Activated CD4-positive, alpha-beta T cell treated with anti-CD3 and anti-CD28 coated beads for 36 hours (primary cell): ENCODE results near the gene MAPKAPK3. TPM values are rescaled to one million over a fixed set of nuclear protein-coding genes. Genes with fewer than 3 reads are reported as not detected.
A peak's percentile ranks its signal among the peaks of the same experiment; 100 is the strongest.
"Not testable (repeated sequence)": the region's sequence is repeated elsewhere in the genome, so short reads cannot be mapped to it uniquely, and the experiment has no call there.

Experiments used
- ATAC-seq: fragments of 200-7000 bp; cut with Tn5 transposase; one replicate; pipeline ENCODE4 v1.10.0; 2021; ENCODE audit warnings: mild to moderate bottlenecking, moderate library complexity
- CTCF ChIA-PET: fragments of 350-600 bp; sonication (Branson Sonifier 250); formaldehyde crosslinking; loops from one replicate; lab custom pipeline; 2021; ENCODE audit warnings: antibody characterized with exemption; lab: Charles Lee
- POLR2A ChIA-PET: fragments of 350-600 bp; sonication (Branson Sonifier 250); formaldehyde crosslinking; loops from one replicate; lab custom pipeline; 2021; ENCODE audit warnings: antibody characterized with exemption, inconsistent platforms; lab: Charles Lee
- DNase-seq: peaks from one replicate; pipeline ENCODE4 v3.0.0-alpha.2; 2020
- H3K27ac Mint-ChIP-seq: one replicate; pipeline ENCODE4 v1.8.0; 2021; ENCODE audit warnings: mixed read lengths
- H3K27me3 Mint-ChIP-seq: one replicate; pipeline ENCODE4 v1.8.0; 2021; ENCODE audit warnings: mixed read lengths
- H3K36me3 Mint-ChIP-seq: one replicate; pipeline ENCODE4 v1.8.0; 2021; ENCODE audit warnings: low read depth, mixed read lengths
- H3K4me1 Mint-ChIP-seq: one replicate; pipeline ENCODE4 v1.8.0; 2021; ENCODE audit warnings: mixed read lengths
- H3K4me3 Mint-ChIP-seq: one replicate; pipeline ENCODE4 v1.8.0; 2021; ENCODE audit warnings: mild to moderate bottlenecking, moderate library complexity, mixed read lengths
- H3K9me3 Mint-ChIP-seq: one replicate; pipeline ENCODE4 v1.8.0; 2021; ENCODE audit warnings: low read depth, mixed read lengths
- intact Hi-C, 2 experiments: fragments of 100-400 bp; cut with DNase I in 1 of 2; cut with micrococcal nuclease in 1 of 2; formaldehyde crosslinking; loops; one replicate each; pipeline versions ENCODE4 v1.14.2 to v1.15.1; 2022 to 2024; cut with DNase I, micrococcal nuclease
- microRNA-seq: library from miRNA; unstranded; fragments of <30 nt; microRNA quantifications from one replicate; pipeline ENCODE4 v1.2.0, GENCODE V29; 2021; ENCODE audit warnings: borderline replicate concordance
- total RNA-seq, 2 experiments: library from RNA; stranded (reverse); gene quantifications; one replicate each; pipeline ENCODE4 v1.2.3, GENCODE V29; 2021

MAPKAPK3 gene
- total RNA-seq, 2 experiments from 2014 or later: 178 to 218 TPM

DNA sequence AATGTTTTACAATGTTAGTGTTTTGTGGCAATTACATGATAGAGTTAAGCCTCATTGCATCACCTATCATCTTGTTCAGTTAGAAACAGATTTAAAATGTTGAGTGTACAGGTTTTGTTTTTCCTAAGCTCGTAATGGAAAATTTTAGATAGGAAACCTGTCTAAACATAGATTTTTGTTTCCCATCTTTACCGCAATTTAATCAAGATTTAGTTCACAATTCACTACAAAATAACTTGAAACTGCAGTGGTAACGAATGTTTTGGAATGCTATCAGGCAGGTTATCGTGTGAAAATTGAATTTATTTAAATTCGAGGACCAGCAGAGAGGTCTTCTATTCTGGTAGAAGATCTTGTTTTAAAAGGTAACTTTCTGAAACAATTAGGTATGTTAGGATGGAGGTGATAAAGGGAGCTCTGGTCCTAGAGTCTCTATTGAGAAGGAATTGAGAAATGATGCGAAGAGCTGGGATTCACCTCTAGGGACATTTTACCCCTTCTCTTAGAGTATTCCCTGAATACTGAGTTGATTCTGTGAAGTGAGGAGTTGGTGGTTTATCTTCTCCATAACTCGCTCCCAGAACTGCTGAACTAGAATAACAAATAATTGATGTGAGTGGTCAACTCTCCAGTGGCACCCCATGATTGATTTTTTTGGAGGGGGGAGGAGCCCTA lies 59.2 kb downstream of the MAPKAPK3 start:
- Mint-ChIP-seq H3K36me3 (no peaks in the 10 kb centered on the region), H3K4me1 (peaks cover 10% of the 10 kb centered on the region), H3K27me3 (peaks cover 44% of the 10 kb centered on the region), H3K4me3 (peak overlapping the region; percentile 37), H3K9me3 (no peaks in the 10 kb centered on the region), H3K27ac (no peak overlapping the region)
- CTCF ChIA-PET: interaction anchor here (0.6 to 3.4 kb wide), 12 partner anchors 9 to 996 kb away, joined by 3 to 24 read pairs (median 4); partner anchors contain the start of gene MAPKAPK3
- no peak for ATAC-seq
- intact Hi-C loops: loop anchor here in 1 of 2 experiments (10.0 kb wide), 1 partner anchor 709 kb away; the partner anchor contains the start of gene MANF
- no peak for DNase-seq
- POLR2A ChIA-PET: no interaction called here

- H3K9me3 Mint-ChIP-seq: no peaks in the 10 kb centered on the region
- intact Hi-C loops: no loop called here
- no peak overlapping the region for H3K27ac Mint-ChIP-seq
- H3K4me3 Mint-ChIP-seq: no peak overlapping the region
- ChIA-PET CTCF (no interaction called here), POLR2A (no interaction called here)
- peaks cover 19% of the 10 kb centered on the region for H3K27me3 Mint-ChIP-seq
- no peaks in the 10 kb centered on the region for H3K4me1 Mint-ChIP-seq
- no peaks in the 10 kb centered on the region for H3K36me3 Mint-ChIP-seq
- DNase-seq (no peak), ATAC-seq (no peak)
These were observed 70.3 kb downstream of the MAPKAPK3 start for GRCh38 chr3:50687127-50687751.

DNA sequence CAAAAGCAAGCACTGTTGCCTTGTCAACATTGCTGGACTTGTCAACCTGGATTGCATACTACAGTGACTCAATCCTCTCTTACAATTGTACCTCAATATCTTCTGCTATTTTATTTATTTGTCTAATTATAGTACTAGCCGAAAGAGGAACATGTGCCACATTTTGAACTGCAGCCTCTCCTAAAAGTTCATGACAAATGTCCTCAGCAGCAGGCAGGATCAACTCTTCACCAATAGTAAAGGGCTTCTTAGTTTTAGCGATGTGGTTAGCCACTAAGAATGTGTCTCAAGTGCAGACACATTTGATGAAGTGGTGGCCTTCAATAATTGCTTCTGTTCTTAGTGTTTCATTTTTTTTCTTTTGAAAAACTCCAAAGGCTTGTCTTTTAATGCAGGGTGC lies 71.0 kb downstream of the MAPKAPK3 start:
- H3K4me1 Mint-ChIP-seq: no peaks in the 10 kb centered on the region
- peaks cover 19% of the 10 kb centered on the region for H3K27me3 Mint-ChIP-seq
- H3K27ac Mint-ChIP-seq: no peak overlapping the region
- no peaks in the 10 kb centered on the region for H3K9me3 Mint-ChIP-seq
- ChIA-PET CTCF (interaction anchor here (0.6 kb wide), 1 partner anchor 21 kb away, joined by 3 read pairs; no protein-coding TSS in a partner anchor), POLR2A (no interaction called here)
- no peak for DNase-seq
- H3K36me3 Mint-ChIP-seq: no peaks in the 10 kb centered on the region
- H3K4me3 Mint-ChIP-seq: no peak overlapping the region
- ATAC-seq: no peak
- intact Hi-C loops: no loop called here

DNA sequence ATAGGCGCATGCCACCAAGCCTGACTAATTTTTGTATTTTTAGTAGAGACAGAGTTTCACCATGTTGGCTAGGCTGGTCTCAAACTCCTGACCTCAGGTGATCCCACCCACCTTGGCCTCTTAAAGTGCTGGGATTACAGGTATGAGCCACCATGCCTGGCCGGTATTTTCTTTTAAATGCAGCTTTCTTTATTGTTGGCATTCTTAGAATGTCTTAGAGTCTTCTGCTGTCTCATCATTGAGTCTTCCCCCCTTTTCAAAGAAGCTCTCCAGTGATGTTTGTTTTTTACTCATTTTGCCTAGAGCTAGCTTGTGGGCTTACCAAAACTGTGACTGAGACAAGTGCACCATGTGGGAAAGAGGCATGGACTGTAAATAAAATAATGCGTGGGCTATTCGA lies 71.7 kb downstream of the MAPKAPK3 start:
- H3K27ac Mint-ChIP-seq, POLR2A ChIA-PET, H3K36me3 Mint-ChIP-seq, intact Hi-C loops, ATAC-seq, H3K4me3 Mint-ChIP-seq, H3K4me1 Mint-ChIP-seq, H3K9me3 Mint-ChIP-seq, DNase-seq: not testable (repeated sequence)
- H3K27me3 Mint-ChIP-seq: peaks cover 16% of the 10 kb centered on the region
- CTCF ChIA-PET: interaction anchor here (0.6 kb wide), 1 partner anchor 35 kb away, joined by 3 read pairs; no protein-coding TSS in a partner anchor

DNA sequence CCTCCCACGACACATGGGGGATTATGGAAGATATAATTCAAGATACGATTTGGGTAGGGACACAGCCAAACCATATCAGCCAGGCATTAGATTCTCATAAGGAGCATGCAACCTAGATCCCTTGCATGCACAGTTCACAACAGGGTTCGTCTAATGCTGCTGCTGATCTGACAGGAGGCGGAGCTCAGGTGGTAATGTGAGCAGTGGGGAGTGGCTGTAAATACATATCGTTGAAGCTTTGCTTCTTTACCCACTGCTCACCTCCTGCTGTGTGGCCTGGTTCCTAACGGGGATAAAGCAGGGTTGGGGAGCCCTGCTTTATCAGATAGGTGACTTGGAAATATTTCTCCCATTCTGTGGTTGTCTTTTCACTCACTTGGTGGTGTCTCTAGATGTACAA lies 72.6 kb downstream of the MAPKAPK3 start:
- intact Hi-C loops: no loop called here
- H3K4me1 Mint-ChIP-seq: no peaks in the 10 kb centered on the region
- H3K9me3 Mint-ChIP-seq: no peaks in the 10 kb centered on the region
- no peaks in the 10 kb centered on the region for H3K36me3 Mint-ChIP-seq
- ATAC-seq (no peak), DNase-seq (no peak)
- peaks cover 13% of the 10 kb centered on the region for H3K27me3 Mint-ChIP-seq
- no peak overlapping the region for H3K27ac Mint-ChIP-seq
- ChIA-PET POLR2A (no interaction called here), CTCF (interaction anchor here (0.6 to 0.8 kb wide), 2 partner anchors 18 to 102 kb away, joined by 4 read pairs; no protein-coding TSS in a partner anchor)
- H3K4me3 Mint-ChIP-seq: no peak overlapping the region

DNA sequence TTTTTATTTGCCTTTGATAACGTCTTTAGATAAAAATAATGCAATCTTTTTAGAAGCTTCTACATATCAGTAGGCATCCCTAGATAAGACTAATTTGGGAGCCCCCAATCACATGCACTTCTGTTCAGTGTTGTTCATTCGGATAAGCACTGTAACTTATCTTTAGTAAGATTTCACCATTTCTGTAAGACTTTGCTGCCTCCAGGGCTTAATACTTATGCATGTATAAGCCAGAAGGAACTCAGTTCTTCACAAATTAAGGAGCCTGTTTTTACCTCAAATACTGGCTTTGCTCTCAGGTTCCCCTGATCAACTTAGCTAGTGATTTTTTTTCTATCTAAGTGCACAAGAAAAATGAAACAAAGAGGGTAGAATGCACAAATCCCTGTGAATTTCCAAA lies 78.1 kb downstream of the MAPKAPK3 start:
- H3K4me1 Mint-ChIP-seq: no peaks in the 10 kb centered on the region
- no peaks in the 10 kb centered on the region for H3K36me3 Mint-ChIP-seq
- peaks cover 10% of the 10 kb centered on the region for H3K9me3 Mint-ChIP-seq
- no peak for ATAC-seq
- no peak for DNase-seq
- ChIA-PET POLR2A (no interaction called here), CTCF (interaction anchor here (0.6 kb wide), 1 partner anchor 1040 kb away, joined by 3 read pairs; no protein-coding TSS in a partner anchor)
- no peak overlapping the region for H3K4me3 Mint-ChIP-seq
- no peak overlapping the region for H3K27ac Mint-ChIP-seq
- intact Hi-C loops: no loop called here
- peaks cover 10% of the 10 kb centered on the region for H3K27me3 Mint-ChIP-seq

DNA sequence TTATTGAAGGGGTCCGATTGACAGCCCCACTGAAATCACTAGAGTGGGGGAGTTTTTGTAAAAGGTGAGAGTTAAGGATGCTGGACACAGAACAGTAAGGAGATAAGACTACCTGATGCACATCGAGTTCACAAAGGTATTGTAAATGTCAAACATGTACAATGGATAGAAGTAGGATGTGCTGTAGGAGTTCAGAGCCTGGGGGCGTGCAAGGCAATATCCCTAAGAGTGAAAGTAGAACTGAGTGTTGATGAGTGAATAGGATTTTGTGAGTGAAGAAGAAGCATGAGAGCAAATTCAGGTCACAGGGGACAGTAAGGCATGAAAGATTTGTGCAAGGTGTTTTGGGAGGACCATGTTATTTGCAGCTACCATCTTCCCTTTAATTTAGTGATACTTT lies 79.3 kb downstream of the MAPKAPK3 start:
- intact Hi-C loops: no loop called here
- peaks cover 7% of the 10 kb centered on the region for H3K27me3 Mint-ChIP-seq
- no peak overlapping the region for H3K4me3 Mint-ChIP-seq
- H3K9me3 Mint-ChIP-seq: peaks cover 10% of the 10 kb centered on the region
- POLR2A ChIA-PET: no interaction called here
- CTCF ChIA-PET: interaction anchor here (1.0 kb wide), 1 partner anchor 20 kb away, joined by 3 read pairs; no protein-coding TSS in a partner anchor
- no peaks in the 10 kb centered on the region for H3K4me1 Mint-ChIP-seq
- no peaks in the 10 kb centered on the region for H3K36me3 Mint-ChIP-seq
- no peak overlapping the region for H3K27ac Mint-ChIP-seq
- DNase-seq: no peak
- no peak for ATAC-seq

GRCh38 chr3:50698269-50698668 lies 81.3 kb downstream of the MAPKAPK3 start:
- ChIA-PET POLR2A (no interaction called here), CTCF (no interaction called here)
- Mint-ChIP-seq H3K4me1 (no peaks in the 10 kb centered on the region), H3K27me3 (peaks cover 4% of the 10 kb centered on the region), H3K4me3 (no peak overlapping the region), H3K36me3 (no peaks in the 10 kb centered on the region), H3K27ac (no peak overlapping the region), H3K9me3 (peaks cover 10% of the 10 kb centered on the region)
- intact Hi-C loops: no loop called here
- no peak for DNase-seq
- ATAC-seq: no peak

Small RNAs within 50 kb of the gene (microRNA-seq; reads per million reads assigned to microRNA genes)
- gene MIR4787: 21.1 reads per million, percentile 45 among the genes with 10 or more reads in this experiment

Other genes starting within 250 kb of the MAPKAPK3 start
- gene CACNA2D2, start 113.5 kb upstream of the MAPKAPK3 start, total RNA-seq: 1 to 10 TPM; 1.1 to 1.5 TPM
- 10 to 100 TPM; 31.7 to 31.9 TPM for gene C3orf18, start 49.4 kb upstream of the MAPKAPK3 start, total RNA-seq
- gene HEMK1, start 47.6 kb upstream of the MAPKAPK3 start, total RNA-seq: 10 to 100 TPM; 61.6 to 77.7 TPM
- 100 to 1,000 TPM; 265 to 269 TPM for gene CISH, start 5.4 kb upstream of the MAPKAPK3 start, total RNA-seq
- 1 to 10 TPM; 2.5 to 2.6 TPM for gene DOCK3, start 57.8 kb downstream of the MAPKAPK3 start, total RNA-seq